Suppressor macrophage treated with lipopolysaccharide for 1 hour (primary cell): ENCODE results near the gene NUDT3.
A peak's percentile ranks its signal among the peaks of the same experiment; 100 is the strongest.
"Not testable (repeated sequence)": the region's sequence is repeated elsewhere in the genome, so short reads cannot be mapped to it uniquely, and the experiment has no call there.

Experiments
- DNase-seq, 3 donors: peaks; one replicate each; pipeline ENCODE4 v3.0.0-alpha.2; 2020 to 2022

Gene NUDT3

GRCh38 chr6:34284563-34285447 is 107.7 kb downstream of the NUDT3 start:
- DNase-seq, result peak; percentile 85 to 87 (median 87)

DNA sequence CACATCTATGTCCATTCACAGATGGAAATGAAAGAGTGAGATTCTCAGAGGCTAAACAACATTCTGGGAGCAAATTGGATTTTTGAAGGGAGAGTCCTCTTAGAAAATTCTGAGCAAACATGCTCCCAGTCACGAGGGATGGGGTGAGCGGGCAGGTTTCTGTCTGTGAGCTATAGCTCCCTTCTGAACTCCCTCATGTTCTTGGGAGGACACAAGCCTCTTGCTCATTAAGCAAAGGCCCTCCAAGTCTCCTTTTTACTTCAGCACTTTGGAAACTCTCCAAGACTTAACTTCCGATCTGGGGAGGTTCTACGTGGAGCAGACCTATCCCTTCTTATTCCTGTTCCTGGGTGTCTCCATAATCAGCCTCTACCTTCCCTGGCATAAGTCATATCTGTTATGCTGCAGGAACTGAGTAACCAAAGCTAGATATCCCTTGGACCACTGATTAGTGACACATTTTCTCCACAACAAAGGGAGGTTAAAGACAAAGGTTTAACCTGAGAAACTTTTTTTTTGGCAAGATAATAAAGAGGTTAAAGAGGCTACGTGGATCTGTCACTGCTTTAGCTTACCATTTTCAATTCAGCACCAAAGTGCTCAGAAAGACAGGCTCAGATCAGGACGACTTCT is 110.7 kb downstream of the NUDT3 start:
- DNase-seq, result no peak

DNA sequence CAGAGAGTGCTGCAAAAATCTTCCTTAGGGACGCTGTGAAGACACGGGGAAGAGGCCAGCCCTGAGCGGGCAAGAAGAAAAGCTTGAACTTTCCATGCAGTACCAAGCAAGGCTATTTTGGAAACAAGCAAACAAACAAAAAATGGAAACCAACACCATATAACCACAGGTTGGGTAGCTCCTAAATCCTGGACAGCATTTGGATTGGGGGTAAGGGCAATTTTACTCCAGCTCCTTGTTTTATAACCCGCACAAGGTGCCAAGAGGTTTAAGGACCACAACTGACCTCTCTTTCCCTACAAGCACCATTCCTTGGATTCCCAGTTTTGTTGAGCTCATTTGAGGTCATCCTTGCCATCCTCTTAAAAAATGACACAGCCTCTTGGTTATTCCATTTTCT is 112.3 kb downstream of the NUDT3 start:
- DNase-seq, result no peak

DNA sequence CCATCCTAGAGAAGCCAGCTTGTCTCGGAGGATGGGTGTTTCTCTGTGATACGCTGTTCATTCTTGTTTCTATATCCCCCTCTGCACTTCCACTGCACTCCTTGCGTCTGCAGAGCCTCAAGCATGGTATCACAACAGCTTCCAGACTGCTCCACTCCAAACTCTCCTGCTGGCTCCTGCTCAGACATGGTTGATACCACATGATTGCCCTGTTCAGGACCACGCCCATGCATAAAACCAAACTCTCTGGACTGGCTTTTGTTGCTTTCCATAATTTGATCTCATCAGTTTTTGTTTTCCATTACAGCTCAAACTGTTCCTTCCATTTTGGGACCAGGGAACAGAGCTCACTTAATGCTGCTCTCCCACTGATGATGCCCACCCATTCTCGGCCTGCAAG is 113.6 kb downstream of the NUDT3 start:
- no peak for DNase-seq

DNA sequence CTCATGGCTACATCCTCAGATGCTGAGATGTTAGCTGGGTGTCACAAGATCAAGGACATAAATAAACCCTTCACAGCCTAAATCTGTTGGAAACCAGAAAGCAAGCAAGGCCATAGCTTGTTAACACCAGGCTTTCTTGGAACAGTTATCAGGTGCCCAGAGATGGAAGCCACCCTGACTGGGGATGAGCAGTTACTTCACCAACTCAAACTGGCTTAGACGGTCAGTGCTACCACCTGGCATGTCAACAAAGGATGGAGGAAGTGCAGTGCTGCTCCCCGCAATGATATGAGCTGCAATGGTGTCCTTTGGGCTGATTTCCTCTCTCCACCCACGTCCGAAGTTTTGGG is 114.7 kb downstream of the NUDT3 start:
- no peak for DNase-seq

- no peak for DNase-seq
Observed at GRCh38 chr6:34276881-34277762, 115.3 kb downstream of the NUDT3 start.

- no peak for DNase-seq
Observed at GRCh38 chr6:34276191-34276590, 116.3 kb downstream of the NUDT3 start.

DNA sequence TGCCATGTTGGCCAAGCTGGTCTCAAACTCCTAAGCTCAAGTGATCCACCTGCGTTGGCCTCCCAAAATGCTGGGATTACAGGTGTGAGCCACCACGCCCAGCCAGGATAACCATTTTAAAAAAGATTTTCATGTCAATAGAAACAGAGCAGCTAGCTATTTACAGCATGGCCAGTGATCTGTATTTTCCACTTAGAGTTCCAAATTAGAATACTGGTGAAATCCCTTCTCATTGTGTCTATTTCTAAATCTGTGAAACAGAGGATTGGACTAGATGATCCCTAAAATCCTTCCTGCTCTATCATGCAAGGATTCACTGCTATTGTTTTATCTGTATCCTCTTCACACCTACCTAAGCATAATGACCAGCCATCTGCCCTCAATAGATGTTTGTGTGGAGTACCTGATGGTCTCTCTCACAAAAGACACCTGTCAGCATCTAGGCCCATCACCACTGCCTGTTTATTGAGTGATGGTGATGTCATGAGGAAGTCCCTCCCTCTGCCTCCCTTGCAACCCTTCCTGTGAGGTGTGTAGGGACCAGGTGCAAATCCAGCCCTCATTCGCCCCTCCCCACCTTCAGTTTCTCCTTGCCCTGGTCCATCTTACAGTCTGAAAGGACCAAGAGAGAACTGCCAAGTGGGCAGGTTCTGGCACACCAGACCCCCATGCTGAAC is 117.2 kb downstream of the NUDT3 start:
- DNase-seq, result no peak

DNA sequence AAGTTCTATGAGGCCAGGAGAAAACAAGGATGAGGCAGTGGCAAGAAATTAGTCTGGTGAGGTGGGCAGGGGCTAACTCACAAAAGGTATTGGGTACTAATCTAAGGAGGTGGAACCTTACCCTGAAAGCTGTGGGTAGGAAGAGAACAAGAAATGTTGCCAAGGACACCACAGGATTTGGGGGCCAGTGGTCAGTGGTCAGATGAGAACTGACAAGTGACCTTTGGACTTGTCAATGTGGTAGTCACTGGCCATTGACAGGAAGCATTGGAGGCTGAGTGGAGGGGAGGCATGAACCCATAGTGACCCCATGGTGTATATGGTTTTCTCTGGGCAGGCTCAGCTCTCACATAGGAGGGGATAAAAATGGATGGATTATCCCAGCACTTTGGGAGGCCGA is 118.3 kb downstream of the NUDT3 start:
- no peak for DNase-seq

DNA sequence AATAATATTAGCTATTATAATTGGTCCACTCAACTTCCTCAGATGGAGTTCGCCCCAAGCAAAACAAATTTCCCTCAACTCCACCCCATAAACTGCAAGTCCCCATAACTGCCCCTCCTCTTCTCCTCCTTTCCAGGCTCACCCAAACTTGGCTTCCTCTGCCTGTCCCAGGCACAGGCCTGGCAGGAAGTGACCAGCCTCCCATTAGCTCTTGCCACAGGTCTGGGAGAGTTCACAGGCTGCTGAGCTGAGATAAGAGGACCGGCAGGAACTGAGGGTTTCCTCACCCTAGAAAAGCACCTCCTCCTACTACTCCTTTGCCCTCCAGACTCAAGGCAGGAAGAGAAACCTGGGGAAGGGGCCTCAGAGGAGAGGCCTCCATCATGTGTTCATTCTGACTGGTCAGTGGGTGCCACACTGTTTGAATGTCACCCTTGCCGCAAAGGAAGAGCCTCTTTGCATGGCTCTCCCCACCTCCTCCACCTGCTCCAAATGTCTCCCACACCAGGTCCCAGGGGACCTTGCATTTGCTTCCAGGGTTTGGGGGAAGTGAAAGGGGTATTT is 119.1 kb downstream of the NUDT3 start:
- DNase-seq, result peak; percentile 58 to 78 (median 67)

DNA sequence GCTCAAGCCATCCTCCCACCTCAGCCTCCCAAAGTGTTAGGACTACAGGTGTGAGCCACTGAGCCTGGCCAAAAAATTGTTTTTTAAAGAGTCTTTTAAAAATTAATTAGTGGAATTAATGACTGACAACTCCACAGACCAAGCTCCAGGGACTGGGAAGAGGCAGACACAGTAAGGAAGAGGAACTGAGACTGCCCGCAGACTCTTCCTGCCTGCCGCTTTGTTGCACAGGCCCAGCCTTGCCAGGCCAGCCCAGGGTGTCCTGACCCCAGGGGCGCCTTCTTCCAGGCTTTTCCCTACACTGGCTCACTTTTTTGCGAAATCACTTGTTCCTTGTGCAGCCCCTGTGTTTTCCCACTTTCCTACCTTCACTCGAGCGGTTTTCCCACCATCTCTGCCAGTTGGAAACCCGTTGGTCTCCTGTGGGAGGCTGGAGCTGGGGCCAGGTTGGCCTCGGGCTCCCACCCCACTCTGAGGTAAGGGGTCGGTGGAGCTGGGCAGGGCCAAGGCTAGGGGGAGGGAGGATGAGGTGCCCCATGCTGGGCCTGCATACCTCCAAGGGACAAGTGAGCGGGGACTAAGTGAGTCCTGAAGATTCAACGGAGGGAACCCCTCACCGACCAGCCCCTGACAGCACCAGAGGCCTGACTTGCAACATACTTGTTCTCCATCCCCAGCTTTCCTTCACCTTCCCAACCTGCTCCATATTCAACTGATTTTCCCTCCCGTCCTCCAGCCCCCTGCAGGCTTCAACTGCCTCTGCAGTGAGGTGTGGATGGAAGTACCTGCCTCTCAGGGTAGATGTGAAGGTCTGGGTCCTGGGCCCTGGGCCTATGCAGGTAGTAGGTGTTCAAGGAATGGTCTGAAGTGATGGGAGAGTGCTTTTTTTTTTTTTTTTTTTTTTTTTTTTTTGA is 120.2 kb downstream of the NUDT3 start:
- DNase-seq, result peak; percentile 62 to 72 (median 62)

GRCh38 chr6:34269658-34270341 is 122.7 kb downstream of the NUDT3 start:
- not testable (repeated sequence) for DNase-seq

DNA sequence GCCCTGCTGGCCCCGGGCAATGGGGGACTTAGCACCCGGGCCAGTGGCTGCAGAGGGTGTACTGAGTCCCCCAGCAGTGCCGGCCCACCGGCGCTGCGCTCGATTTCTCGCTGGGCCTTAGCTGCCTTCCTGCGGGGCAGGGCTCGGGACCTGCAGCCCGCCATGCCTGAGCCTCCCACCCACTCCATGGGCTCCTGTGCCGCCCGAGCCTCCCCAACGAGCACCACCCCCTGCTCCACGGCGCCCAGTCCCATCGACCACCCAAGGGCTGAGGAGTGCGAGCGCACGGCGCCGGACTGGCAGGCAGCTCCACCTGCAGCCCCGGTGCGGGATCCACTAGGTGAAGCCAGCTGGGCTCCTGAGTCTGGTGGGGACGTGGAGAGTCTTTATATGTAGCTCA is 123.3 kb downstream of the NUDT3 start:
- not testable (repeated sequence) for DNase-seq

- DNase-seq, result no peak
Observed at GRCh38 chr6:34267746-34268145, 124.7 kb downstream of the NUDT3 start.

GRCh38 chr6:34263484-34263883 is 129.0 kb downstream of the NUDT3 start:
- not testable (repeated sequence) for DNase-seq

DNA sequence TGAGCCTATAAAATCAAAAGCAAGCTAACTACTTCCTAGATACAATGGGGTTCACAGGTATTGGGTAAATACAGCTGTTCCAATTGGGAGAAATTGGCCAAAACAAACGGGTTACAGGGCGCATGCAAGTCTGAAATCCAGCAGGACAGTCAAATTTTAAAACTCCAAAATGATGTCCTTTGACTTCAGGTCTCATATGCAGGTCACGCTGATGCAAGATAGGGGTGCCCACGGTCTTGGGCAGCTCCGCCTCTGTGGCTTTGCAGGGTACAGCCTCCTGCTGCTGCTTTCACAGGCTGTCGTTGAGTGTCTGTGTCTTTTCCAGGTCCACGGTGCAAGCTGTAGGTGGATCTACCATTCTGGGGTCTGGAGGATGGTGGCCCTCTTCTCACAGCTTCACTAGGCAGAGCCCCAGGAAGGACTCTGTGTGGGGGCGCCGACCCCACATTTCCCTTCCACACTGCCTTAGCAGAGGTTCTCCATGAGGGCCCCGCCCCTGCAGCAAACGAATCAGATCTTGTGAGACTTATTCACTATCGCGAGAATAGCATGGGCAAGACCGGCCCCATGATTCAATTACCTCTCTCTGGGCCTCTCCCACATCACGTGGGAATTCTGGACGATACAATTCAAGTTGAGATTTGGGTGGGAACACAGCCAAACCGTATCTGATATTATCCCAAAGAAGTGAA is 131.7 kb downstream of the NUDT3 start:
- no peak for DNase-seq

DNA sequence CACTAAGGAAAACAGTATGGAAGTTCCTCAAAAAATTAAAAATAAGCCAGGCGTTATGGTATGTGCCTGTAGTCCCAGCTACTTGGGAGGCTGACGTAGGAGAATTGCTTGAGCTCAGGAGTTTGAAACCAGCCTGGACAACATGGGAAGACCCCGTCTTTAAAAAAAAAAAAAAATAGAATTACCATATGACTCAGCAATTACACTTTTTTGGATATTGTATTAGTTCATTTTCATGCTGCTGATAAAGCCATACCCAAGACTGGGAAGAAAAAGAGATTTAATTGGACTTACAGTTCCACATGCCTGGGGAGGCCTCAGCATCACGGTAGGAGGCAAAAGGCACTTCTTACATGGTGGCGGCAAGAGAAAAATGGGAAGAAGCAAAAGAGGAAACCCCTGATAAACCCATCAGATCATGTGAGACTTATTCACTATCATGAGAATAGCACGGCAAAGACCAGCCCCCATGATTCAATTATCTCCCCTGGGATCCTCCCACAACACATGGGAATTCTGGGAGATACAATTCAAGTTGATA is 132.9 kb downstream of the NUDT3 start:
- peak; percentile 30 to 35 (median 35) for DNase-seq

DNA sequence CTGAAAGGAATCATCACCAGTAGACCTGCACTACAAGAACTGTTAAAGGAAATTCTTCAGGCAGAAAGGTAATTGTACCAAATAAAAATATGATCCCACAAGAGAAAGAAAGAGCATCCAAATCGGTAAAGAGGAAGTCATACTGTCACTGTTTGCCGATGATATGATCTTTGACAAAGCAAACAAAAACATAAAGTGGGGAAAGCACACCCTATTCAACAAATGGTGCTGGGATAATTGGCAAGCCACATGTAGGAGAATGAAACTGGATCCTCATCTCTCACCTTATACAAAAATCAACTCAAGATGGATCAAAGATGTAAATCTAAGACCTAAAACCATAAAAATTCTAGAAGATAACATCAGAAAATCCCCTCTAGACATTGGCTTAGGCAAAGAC is 140.1 kb downstream of the NUDT3 start:
- DNase-seq, result not testable (repeated sequence)

DNA sequence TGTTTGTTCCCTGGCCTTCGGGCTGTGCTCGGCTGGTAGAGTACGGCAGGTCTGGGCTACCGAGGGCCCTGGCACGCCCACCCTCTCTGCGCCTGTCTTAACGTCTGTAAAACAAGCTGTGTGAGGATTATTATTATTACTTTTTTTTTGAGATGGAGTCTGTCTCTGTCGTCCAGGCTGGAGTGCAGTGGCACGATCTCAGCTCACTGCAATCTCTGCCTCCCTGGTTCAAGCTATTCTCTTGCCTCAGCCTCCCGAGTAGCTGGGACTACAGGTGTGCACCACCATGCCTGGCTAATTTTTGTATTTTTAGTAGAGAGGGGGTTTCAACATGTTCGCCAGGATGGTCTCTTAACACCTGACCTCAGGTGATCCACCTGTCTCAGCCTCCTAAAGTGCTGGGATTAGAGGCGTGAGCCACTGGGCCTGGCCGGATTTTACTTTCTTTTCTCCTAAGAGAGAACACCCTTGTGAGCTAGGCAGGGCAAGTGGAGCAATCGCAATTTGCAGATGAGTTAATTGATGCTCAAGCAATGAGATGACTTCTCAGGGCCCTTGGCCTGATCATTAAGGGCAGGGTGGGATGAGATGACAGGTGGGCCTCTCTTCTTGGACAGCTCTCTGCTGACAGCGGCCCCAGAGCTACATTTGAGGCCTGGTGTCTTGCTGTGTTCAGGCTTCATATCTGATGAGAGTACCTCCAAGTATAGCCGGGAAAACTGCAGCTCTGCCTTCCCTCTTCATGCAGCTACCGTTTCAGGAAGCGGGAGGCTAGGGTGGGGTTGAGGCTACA is 142.8 kb downstream of the NUDT3 start:
- DNase-seq, result no peak
